ENCODE data around the gene FYN.
"Not testable (repeated sequence)": the region's sequence is repeated elsewhere in the genome, so short reads cannot be mapped to it uniquely, and the experiment has no call there.

The FYN gene

DNA sequence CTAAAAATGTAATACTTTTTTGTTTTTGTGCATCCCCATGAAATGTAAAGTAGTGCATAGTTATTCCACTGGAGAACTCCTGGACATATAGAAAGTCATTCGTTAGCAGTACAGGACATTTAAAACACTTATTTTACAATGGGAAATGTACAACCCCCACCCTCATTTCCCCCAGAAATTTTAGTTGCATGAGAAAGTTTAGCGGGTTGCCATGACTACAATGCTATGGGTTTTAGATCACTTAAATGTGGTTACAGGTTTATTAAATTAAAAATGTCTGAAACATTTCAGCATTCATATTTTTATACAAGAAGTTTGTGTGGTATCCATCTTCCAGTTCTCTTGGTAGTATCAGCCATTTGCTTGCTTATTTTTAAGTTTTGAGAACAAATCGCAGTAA lies 212.7 kb downstream of the FYN start:
- no peaks in the 10 kb centered on the region for H3K27me3 Mint-ChIP-seq
- no peaks in the 10 kb centered on the region for H3K9me3 Mint-ChIP-seq (ENCODE audit: low read depth)
- no peaks in the 10 kb centered on the region for H3K4me1 Mint-ChIP-seq (ENCODE audit: low read depth)
- no peak overlapping the region for H3K27ac Mint-ChIP-seq
- H3K36me3 Mint-ChIP-seq = peaks cover 13% of the 10 kb centered on the region
- no peak overlapping the region for H3K4me3 Mint-ChIP-seq

DNA sequence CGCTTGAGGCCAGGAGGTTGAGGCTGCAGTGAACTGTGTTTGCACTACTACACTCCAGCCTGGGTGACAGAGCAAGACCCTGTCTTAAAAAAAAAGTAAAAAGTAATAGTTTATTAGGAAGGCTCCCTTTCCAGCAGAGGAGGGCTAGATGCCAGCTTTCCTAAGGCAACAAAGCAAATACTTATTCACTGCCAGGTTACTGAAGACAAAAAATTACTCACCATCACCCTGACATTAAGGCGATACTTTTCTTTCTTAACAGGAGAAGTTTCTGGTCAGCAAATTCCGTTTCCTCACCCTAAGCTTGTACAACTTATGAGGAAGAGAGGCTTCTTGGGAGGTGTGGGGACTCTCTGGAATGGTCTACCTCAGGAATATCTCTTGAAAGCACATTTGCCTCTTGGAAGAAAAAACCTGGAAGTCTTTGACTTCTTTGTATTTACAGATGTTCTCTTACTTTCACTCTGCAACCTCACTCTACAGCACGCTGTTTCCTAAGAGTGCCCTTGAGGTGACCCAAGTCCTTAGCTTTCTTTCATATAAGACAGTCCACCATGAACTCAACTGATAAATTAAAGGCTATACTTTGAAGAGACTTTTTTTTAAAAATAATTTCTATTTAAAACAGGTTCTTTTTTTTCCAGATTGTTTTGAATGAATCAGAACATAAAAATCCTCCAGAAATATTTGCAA lies 214.6 kb downstream of the FYN start:
- Mint-ChIP-seq H3K27me3 (no peaks in the 10 kb centered on the region), H3K27ac (peak overlapping the region; percentile 46), H3K36me3 (peaks cover 19% of the 10 kb centered on the region), H3K9me3 (ENCODE audit: low read depth) (no peaks in the 10 kb centered on the region), H3K4me1 (ENCODE audit: low read depth) (no peaks in the 10 kb centered on the region), H3K4me3 (no peak overlapping the region)

DNA sequence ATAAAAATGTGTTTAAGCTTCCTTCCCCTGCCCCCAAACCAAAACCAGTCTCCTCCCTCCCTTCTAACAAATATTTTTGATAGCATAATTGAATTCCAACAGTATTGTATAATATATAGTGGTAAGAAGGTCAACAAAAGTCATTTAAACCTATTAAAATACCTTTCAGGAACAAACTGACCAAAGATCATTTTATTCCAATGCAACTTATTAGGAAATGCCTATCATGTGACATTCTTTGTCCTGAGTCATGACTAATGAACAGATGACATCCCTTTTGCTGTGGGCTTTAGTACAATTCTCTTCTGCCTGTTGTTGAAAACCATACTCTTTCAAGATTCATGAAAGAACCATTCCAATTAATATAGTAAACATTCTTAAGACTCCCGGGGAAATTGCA lies 216.1 kb downstream of the FYN start:
- Mint-ChIP-seq H3K27me3 (no peaks in the 10 kb centered on the region), H3K9me3 (ENCODE audit: low read depth) (no peaks in the 10 kb centered on the region), H3K4me1 (ENCODE audit: low read depth) (no peaks in the 10 kb centered on the region), H3K4me3 (no peak overlapping the region), H3K27ac (peak overlapping the region; percentile 4), H3K36me3 (peaks cover 24% of the 10 kb centered on the region)

DNA sequence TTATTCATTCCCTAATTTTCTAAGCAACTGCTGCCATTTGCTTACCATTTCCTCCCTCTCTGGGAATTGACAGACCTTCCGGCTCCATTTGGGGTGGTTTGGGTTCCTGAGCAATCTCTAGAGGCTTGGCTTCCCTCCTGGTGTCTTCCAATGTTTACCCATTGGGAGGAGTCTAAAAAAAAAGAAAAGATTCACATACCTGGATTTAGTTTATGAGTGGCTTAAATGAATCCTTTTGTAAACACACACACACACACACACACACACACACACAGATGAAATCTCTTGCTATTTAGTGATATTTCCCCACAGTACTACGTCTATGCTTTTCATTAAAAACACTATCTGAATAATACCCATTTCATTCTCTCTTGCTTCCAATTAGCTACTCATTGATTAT lies 219.3 kb downstream of the FYN start:
- Mint-ChIP-seq H3K27me3 (no peaks in the 10 kb centered on the region), H3K4me1 (ENCODE audit: low read depth) (no peaks in the 10 kb centered on the region), H3K27ac (no peak overlapping the region), H3K36me3 (peaks cover 29% of the 10 kb centered on the region), H3K4me3 (no peak overlapping the region), H3K9me3 (ENCODE audit: low read depth) (no peaks in the 10 kb centered on the region)

DNA sequence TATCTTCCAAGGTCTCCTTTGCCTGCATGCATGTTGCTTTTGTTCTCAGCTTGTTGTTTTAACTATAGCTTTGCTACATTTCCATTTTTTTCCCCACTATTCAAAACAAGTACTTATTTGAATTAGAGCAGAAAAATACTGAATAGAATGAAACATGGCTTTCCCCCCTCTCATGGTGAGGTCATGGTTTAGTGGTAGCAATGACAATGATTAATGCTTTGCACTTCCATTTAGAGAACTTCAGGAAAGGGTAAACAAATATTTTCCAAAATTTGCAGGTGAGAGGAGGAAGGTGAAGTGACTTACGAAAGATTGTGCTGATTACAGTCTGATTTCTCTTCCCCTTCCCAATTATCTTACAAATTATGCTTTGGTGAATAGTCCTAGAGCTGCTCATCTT lies 219.8 kb downstream of the FYN start:
- H3K4me1 Mint-ChIP-seq (ENCODE audit: low read depth) = no peaks in the 10 kb centered on the region
- no peaks in the 10 kb centered on the region for H3K27me3 Mint-ChIP-seq

DNA sequence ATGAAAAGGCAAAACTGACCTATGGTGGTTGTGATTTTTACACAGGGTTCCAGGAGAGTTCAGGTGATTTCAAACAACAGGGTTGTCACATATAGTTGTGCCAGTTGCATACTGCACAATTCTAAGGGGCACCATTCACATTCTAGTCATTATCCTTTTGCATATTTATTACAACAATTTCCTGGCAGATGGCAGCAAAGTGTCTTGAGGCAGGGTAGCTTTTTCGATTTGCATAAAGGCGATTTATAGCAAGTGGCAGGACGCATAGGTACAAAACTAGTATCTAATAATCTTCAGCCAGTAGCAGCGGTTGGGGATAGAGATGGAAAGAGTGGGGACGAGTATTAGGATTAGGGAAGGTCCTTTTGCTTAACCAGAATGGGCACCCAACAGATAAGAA lies 221.1 kb downstream of the FYN start:
- Mint-ChIP-seq H3K36me3 (peaks cover 33% of the 10 kb centered on the region), H3K27me3 (no peaks in the 10 kb centered on the region), H3K4me1 (ENCODE audit: low read depth) (no peaks in the 10 kb centered on the region), H3K9me3 (ENCODE audit: low read depth) (no peaks in the 10 kb centered on the region), H3K4me3 (no peak overlapping the region), H3K27ac (peak overlapping the region; percentile 35)

More for the DNA sequence above, 219.8 kb downstream of the FYN start:
- Mint-ChIP-seq H3K36me3 (peaks cover 29% of the 10 kb centered on the region), H3K27ac (no peak overlapping the region), H3K9me3 (ENCODE audit: low read depth) (no peaks in the 10 kb centered on the region), H3K4me3 (no peak overlapping the region)

DNA sequence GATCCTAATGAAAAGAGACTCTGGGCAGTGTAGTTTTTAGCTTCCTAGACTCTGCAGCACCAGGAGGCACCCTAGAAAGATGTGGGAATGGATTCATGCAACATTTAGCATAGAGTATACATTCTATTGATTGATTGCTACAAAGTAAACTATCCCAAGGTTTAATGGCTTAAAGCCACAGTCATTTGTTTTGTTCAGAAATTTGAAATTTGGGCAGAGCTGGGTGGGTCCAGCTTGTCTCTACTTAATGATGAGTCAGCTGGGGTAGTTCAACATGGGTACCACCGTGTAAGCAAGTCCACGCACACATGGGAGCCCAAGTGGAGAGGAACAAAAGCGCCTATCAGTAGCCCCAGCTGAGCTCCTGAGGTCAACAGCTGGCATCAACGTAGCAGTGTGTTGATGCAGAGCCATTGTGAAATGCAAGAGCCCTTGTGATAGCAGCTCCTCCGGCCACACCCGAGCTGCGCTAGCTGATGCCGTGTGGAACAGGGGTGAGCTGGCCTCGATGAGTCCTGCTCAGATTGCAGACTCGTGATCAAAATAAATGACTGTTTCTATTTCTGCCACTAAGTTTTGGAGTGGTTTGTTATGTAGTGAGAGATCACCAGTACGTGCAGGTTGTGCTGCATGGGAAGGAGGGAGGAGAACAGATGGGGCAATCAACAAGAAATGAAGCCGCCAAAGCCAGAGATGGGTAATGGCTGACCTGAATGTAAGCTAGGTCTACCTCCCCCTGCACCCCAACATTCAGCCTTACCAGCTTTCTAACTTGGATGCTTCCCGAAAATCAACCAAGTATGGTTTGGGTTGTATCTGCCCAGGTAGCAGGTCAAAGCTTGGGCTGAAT lies 221.8 kb downstream of the FYN start:
- no peak overlapping the region for H3K27ac Mint-ChIP-seq
- peaks cover 35% of the 10 kb centered on the region for H3K36me3 Mint-ChIP-seq
- no peaks in the 10 kb centered on the region for H3K27me3 Mint-ChIP-seq
- H3K9me3 Mint-ChIP-seq (ENCODE audit: low read depth) = no peaks in the 10 kb centered on the region
- no peaks in the 10 kb centered on the region for H3K4me1 Mint-ChIP-seq (ENCODE audit: low read depth)
- no peak overlapping the region for H3K4me3 Mint-ChIP-seq

DNA sequence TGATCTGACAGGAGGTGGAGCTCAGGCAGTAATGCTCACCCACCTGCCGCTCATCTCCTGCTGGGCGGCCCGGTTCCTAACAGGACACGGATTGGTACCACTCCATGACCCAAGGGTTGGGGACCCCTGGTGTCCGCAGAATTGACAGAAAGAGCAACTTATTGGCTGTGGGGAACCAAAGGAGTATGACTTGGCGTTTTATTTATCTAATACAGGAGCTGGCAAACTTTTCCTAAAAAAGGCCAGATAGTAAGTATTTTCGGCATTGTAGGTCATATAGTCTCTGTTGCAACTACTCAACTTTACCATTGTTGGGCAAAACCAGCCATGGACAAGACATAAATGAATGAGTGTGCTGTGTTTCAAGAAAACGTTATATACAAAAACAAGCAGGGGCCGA lies 223.2 kb downstream of the FYN start:
- Mint-ChIP-seq H3K27me3 (no peaks in the 10 kb centered on the region), H3K4me1 (ENCODE audit: low read depth) (no peaks in the 10 kb centered on the region), H3K27ac (no peak overlapping the region), H3K36me3 (peaks cover 29% of the 10 kb centered on the region), H3K4me3 (no peak overlapping the region), H3K9me3 (ENCODE audit: low read depth) (no peaks in the 10 kb centered on the region)

DNA sequence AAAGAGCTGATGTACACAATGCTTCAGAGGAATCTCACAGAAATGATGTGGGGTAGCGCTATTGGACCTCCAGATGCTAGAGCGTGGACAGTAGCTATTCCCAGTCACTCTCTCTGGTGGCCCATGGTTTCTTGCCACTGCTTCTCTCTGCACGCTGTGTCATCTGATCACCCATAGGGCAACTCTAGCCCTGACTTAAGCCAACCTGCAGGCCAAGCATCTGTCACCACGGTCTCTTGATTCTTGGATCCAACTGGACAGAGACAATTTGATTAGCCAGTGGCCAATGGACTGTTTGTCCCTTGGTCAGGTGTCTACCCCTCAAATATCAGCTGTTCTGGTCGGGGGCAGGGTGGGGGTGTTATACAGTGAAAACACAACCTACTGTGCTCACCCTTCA lies 225.2 kb downstream of the FYN start:
- H3K4me1 Mint-ChIP-seq (ENCODE audit: low read depth) = no peaks in the 10 kb centered on the region
- H3K27ac Mint-ChIP-seq = no peak overlapping the region
- H3K4me3 Mint-ChIP-seq = no peak overlapping the region
- no peaks in the 10 kb centered on the region for H3K27me3 Mint-ChIP-seq
- H3K9me3 Mint-ChIP-seq (ENCODE audit: low read depth) = no peaks in the 10 kb centered on the region
- peaks cover 26% of the 10 kb centered on the region for H3K36me3 Mint-ChIP-seq

DNA sequence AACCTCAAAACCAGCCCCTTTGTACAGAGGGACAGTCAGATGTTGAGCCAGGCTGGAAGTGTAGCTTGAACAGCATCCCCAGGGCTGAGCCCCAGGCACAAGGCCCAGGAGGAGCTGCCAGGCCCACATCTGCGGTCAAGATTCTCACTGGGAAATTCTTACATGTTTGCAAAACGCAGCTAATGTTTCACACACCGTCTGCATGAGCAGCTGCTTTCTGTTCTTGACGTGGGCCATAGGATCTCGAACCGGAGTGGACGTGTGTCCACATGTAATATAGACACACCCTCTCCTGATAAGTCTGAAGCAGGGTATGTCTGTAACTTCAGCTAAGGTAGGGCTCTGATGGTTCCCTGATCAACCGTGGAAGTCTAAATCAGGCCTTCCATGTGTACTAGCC lies 226.3 kb downstream of the FYN start:
- no peaks in the 10 kb centered on the region for H3K27me3 Mint-ChIP-seq
- H3K36me3 Mint-ChIP-seq = peaks cover 22% of the 10 kb centered on the region
- H3K9me3 Mint-ChIP-seq (ENCODE audit: low read depth) = no peaks in the 10 kb centered on the region
- no peak overlapping the region for H3K27ac Mint-ChIP-seq
- no peak overlapping the region for H3K4me3 Mint-ChIP-seq
- no peaks in the 10 kb centered on the region for H3K4me1 Mint-ChIP-seq (ENCODE audit: low read depth)

DNA sequence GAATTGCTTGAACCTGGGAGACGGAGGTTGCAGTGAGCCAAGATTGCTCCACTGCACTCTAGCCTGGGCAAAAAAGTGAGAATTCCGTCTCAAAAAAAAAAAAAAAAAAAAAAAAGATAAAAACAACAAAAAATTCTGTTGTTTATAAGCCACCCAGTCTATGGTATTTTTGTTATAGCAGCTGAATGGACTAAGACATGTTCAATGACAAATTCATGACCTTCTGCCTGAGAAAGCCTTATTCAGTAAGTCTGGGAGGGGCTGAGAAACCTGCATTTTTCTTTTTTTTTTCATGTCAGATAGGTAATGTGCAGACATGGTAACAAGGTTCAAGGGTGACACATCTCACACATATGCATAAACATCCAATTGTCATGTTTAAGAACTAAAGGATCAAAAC lies 227.2 kb downstream of the FYN start:
- no peaks in the 10 kb centered on the region for H3K9me3 Mint-ChIP-seq (ENCODE audit: low read depth)
- H3K27me3 Mint-ChIP-seq = no peaks in the 10 kb centered on the region
- no peak overlapping the region for H3K27ac Mint-ChIP-seq
- no peak overlapping the region for H3K4me3 Mint-ChIP-seq
- H3K4me1 Mint-ChIP-seq (ENCODE audit: low read depth) = no peaks in the 10 kb centered on the region
- H3K36me3 Mint-ChIP-seq = peaks cover 22% of the 10 kb centered on the region

DNA sequence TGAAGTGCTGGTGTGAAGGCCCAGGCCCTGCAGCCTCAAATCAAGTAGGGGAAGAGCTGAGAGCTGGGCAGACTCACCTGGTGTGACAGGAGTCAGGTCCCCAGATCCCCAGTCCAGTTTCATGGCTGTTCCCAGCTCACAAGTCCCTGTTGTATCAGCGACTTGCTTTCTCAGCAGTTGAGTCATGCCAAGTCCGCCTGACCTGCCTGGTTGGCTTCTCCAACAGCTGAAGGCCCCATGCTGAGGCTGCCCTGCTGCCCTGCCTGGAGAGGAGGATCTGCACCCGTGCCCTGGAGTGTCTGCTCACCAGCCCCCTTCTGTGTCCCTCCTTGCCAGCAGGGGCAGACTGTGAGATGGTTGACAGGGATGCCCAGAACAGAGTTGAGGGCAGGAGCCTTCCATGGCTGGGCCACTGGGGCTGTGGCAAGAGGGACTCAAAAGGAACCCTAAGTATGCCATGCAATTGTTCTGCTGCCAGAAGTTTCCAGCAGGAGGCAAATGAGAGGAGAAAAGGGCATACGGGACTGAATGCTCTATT lies 228.3 kb downstream of the FYN start:
- peaks cover 18% of the 10 kb centered on the region for H3K36me3 Mint-ChIP-seq
- H3K4me1 Mint-ChIP-seq (ENCODE audit: low read depth) = no peaks in the 10 kb centered on the region
- no peaks in the 10 kb centered on the region for H3K9me3 Mint-ChIP-seq (ENCODE audit: low read depth)
- H3K27me3 Mint-ChIP-seq = no peaks in the 10 kb centered on the region
- no peak overlapping the region for H3K4me3 Mint-ChIP-seq
- H3K27ac Mint-ChIP-seq = no peak overlapping the region

DNA sequence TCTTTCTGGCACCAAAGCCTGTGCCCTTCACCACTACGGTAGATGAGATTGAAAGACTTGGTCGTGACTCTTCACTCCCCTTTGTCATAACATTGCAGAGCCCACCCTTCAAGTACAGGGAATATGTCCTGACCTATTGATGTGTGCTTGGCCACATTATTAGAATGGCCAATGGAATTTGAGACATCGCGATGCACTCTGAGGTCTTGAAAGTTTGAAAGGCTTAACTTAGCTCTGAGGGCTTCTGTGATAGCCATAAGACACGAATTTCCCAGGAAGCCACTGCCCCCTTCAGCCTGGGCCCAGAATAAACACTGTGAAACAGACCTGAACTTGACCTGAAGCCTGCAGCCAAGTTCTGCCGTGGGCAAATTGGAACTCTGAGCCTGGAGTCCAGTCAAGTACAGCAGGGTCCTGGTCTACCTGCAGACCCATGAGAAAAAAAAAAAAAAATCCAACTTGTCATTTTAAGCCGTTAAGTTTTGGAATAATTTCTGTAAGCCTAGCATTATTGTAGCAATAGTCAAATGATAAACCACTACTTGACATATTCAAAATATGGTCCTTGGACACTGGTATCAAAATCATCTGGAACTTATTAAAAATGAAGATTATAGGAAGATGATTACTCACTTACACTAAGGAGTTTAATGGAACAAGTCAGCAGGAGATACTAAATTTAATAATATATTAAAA lies 230.6 kb downstream of the FYN start:
- H3K36me3 Mint-ChIP-seq = peaks cover 18% of the 10 kb centered on the region
- H3K27me3 Mint-ChIP-seq = no peaks in the 10 kb centered on the region
- no peak overlapping the region for H3K27ac Mint-ChIP-seq
- H3K9me3 Mint-ChIP-seq (ENCODE audit: low read depth) = no peaks in the 10 kb centered on the region
- H3K4me1 Mint-ChIP-seq (ENCODE audit: low read depth) = no peaks in the 10 kb centered on the region
- no peak overlapping the region for H3K4me3 Mint-ChIP-seq

DNA sequence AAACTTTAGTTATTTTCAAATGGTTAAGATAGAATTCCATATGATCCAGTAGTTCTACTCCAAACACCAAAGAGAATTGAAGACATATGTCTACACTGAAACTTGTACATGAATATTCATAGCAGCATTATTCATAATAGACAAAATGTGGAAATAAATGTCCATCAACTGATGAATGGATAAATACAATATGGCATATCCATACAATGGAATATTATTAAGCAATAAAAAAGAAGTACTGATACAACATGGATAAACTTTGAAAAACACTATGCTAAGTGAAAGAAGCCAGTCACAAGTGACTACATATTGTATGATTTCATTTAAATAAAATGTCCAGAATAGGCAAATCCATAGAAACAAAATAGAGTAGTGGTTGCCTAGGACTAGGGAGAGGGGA lies 234.0 kb downstream of the FYN start:
- H3K4me3 Mint-ChIP-seq = no peak overlapping the region
- no peaks in the 10 kb centered on the region for H3K4me1 Mint-ChIP-seq (ENCODE audit: low read depth)
- H3K36me3 Mint-ChIP-seq = peaks cover 18% of the 10 kb centered on the region
- H3K9me3 Mint-ChIP-seq (ENCODE audit: low read depth) = no peaks in the 10 kb centered on the region
- H3K27ac Mint-ChIP-seq = no peak overlapping the region
- H3K27me3 Mint-ChIP-seq = no peaks in the 10 kb centered on the region

DNA sequence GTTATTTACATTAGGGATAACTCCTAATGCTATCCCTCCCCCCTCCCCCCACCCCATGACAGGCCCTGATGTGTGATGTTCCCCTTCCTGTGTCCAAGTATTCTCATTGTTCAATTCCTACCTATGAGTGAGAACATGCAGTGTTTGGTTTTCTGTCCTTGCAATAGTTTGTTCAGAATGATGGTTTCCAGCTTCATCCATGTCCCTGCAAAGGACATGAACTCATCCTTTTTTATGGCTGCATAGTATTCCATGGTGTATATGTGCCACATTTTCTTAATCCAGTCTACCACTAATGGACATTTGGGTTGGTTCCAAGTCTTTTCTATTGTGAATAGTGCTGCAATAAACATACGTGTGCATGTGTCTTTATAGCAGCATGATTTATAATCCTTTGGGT lies 238.3 kb downstream of the FYN start:
- not testable (repeated sequence) for H3K27ac Mint-ChIP-seq; H3K9me3 Mint-ChIP-seq (ENCODE audit: low read depth); H3K4me1 Mint-ChIP-seq (ENCODE audit: low read depth); H3K4me3 Mint-ChIP-seq; H3K27me3 Mint-ChIP-seq
- peaks cover 14% of the 10 kb centered on the region for H3K36me3 Mint-ChIP-seq
